Effector memory CD8-positive, alpha-beta T cell (primary cell): Measurements from ENCODE around the gene FGF16.

Experiments
- ATAC-seq: fragments of 150-1000 bp; cut with Tn5 transposase; replicated peaks from 2 replicates; pipeline ENCODE4 v1.10.0; 2021; ENCODE audit warnings: mild to moderate bottlenecking, moderate library complexity
- DNase-seq, 3 experiments: peaks; one replicate each; pipeline ENCODE4 v3.0.0; 2021
- H3K27ac Mint-ChIP-seq, 2 donors: one replicate each; pipeline ENCODE4 v1.8.0; 2022; ENCODE audit warnings: mild to moderate bottlenecking in 2 of 2, mixed read lengths in 2 of 2, moderate library complexity in 2 of 2
- H3K27me3 Mint-ChIP-seq, 2 donors: one replicate each; pipeline ENCODE4 v1.8.0; 2022; ENCODE audit warnings: mixed read lengths in 2 of 2
- H3K36me3 Mint-ChIP-seq: one replicate; pipeline ENCODE4 v1.8.0; 2022; ENCODE audit warnings: mild to moderate bottlenecking, moderate library complexity, mixed read lengths; ENCODE audit not compliant: insufficient read depth
- H3K4me1 Mint-ChIP-seq, 2 donors: one replicate each; pipeline ENCODE4 v1.8.0; 2022; ENCODE audit warnings: low read depth in 2 of 2, mixed read lengths in 2 of 2
- H3K4me3 Mint-ChIP-seq, 2 donors: one replicate each; pipeline ENCODE4 v1.8.0; 2022; ENCODE audit warnings: mild to moderate bottlenecking in 2 of 2, mixed read lengths in 2 of 2, moderate library complexity in 2 of 2
- H3K9me3 Mint-ChIP-seq, 2 donors: one replicate each; pipeline ENCODE4 v1.8.0; 2022; ENCODE audit warnings: mixed read lengths in 2 of 2

FGF16 gene

GRCh38 chrX:77434962-77435361, 12.2 kb upstream of the FGF16 start:
- H3K4me3 Mint-ChIP-seq, result no peak overlapping the region
- no peaks in the 10 kb centered on the region for H3K4me1 Mint-ChIP-seq
- no peaks in the 10 kb centered on the region for H3K36me3 Mint-ChIP-seq
- H3K27ac Mint-ChIP-seq, result no peak overlapping the region
- H3K9me3 Mint-ChIP-seq, result no peaks in the 10 kb centered on the region
- no peaks in the 10 kb centered on the region for H3K27me3 Mint-ChIP-seq
- ATAC-seq (no peak), DNase-seq (no peak)

DNA sequence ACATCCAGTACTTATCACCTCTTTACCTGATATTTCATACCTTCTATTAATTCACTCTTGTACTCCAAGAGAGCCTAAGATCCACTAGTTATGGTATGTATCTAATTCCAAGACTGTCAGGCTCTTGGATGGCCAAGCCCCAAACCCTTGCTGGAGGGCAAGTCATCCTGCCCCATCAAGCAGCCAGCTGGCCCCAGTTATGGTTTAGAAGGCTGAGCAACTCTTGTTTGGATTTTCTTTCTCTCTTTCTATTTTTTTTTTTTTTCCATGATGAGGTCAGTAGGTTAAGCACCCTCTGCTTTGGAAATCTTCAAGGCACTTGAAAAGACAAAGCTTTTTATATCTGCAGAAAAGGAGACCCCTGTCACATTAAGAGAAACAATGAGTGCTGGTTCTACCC, 10.9 kb upstream of the FGF16 start:
- no peaks in the 10 kb centered on the region for H3K9me3 Mint-ChIP-seq
- no peak overlapping the region for H3K4me3 Mint-ChIP-seq
- no peaks in the 10 kb centered on the region for H3K27me3 Mint-ChIP-seq
- H3K4me1 Mint-ChIP-seq, result no peaks in the 10 kb centered on the region
- no peak overlapping the region for H3K27ac Mint-ChIP-seq
- ATAC-seq (no peak), DNase-seq (no peak)
- H3K36me3 Mint-ChIP-seq, result no peaks in the 10 kb centered on the region

DNA sequence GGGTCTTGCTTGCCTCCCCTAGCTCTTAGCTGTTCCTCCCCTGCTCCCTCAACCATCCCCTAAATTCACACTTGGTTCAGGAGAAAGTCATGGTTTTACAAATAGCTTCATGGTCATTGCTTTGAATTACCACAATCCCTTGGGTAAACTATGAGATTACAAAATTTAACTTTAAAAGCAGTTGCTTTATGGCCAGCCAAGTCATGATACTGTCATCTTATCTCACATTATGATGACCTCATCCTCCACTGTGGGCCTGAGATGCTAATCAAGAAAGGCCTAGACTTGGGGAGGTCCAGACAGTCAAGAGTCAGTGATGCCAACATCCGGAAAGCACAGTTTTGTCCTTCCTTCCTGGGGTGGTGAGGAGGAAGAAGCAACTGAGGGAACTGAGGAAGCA, 10.5 kb upstream of the FGF16 start:
- ATAC-seq (no peak), DNase-seq (no peak)
- no peaks in the 10 kb centered on the region for H3K9me3 Mint-ChIP-seq
- H3K27me3 Mint-ChIP-seq, result no peaks in the 10 kb centered on the region
- H3K27ac Mint-ChIP-seq, result no peak overlapping the region
- H3K4me1 Mint-ChIP-seq, result no peaks in the 10 kb centered on the region
- no peak overlapping the region for H3K4me3 Mint-ChIP-seq
- H3K36me3 Mint-ChIP-seq, result no peaks in the 10 kb centered on the region

GRCh38 chrX:77440330-77440729, 6.9 kb upstream of the FGF16 start:
- H3K9me3 Mint-ChIP-seq, result no peaks in the 10 kb centered on the region
- H3K27ac Mint-ChIP-seq, result no peak overlapping the region
- H3K4me3 Mint-ChIP-seq, result no peak overlapping the region
- H3K27me3 Mint-ChIP-seq, result peaks cover 11 to 19% of the 10 kb centered on the region in 2 donors
- no peaks in the 10 kb centered on the region for H3K4me1 Mint-ChIP-seq
- ATAC-seq (no peak), DNase-seq (no peak)
- no peaks in the 10 kb centered on the region for H3K36me3 Mint-ChIP-seq

DNA sequence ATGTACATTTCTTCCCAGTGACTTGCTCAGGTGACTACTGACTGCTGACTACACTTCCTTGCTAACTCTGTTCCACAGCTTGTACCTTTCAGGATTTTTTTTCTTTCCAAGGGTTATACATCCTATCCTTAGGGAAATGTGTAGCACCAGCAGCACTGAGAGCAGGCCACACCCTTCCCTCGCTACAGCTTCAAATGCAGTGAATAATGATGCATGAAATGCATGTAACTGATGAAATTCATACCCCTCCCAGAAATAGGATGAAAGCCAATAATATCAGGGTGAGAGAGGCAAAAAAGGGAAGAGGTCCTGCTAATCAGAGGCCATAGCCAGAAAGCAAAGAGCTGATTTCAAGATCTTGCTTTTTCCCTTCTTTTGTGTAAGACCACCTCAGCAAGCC, 6.2 kb upstream of the FGF16 start:
- Mint-ChIP-seq H3K36me3 (no peaks in the 10 kb centered on the region), H3K4me1 (no peaks in the 10 kb centered on the region), H3K4me3 (no peak overlapping the region)

DNA sequence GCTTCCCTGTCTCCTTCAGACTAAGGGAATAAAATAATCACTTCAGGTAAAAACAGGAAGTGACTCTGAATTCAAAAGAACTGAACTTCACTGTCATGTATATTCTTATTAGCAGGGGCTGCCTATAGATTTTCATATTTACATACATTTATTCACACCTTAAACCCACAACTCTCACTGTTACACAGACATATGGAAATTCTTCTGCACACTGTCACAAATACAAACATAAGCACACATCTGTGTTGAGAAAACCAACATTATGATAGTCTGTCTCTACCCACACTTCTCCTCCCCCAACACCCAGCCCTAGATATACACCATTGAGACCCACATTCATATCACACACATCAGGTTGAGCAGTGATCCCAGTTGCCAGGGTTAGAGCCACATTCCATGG, 5.7 kb upstream of the FGF16 start:
- Mint-ChIP-seq H3K36me3 (no peaks in the 10 kb centered on the region), H3K4me1 (peaks cover 0 to 4% of the 10 kb centered on the region in 2 donors), H3K27ac (no peak overlapping the region), H3K4me3 (no peak overlapping the region), H3K9me3 (no peaks in the 10 kb centered on the region), H3K27me3 (peaks cover 20 to 30% of the 10 kb centered on the region in 2 donors)
- ATAC-seq (no peak), DNase-seq (no peak)

More for the DNA sequence above, 6.2 kb upstream of the FGF16 start:
- ATAC-seq, result no peak
- Mint-ChIP-seq H3K27ac (no peak overlapping the region), H3K27me3 (peaks cover 16 to 26% of the 10 kb centered on the region in 2 donors), H3K9me3 (no peaks in the 10 kb centered on the region)
- DNase-seq, result no peak

- peaks cover 4 to 7% of the 10 kb centered on the region in 2 donors for H3K4me1 Mint-ChIP-seq
- H3K9me3 Mint-ChIP-seq, result no peaks in the 10 kb centered on the region
- no peaks in the 10 kb centered on the region for H3K36me3 Mint-ChIP-seq
- no peak overlapping the region for H3K4me3 Mint-ChIP-seq
- H3K27me3 Mint-ChIP-seq, result peaks cover 27 to 36% of the 10 kb centered on the region in 2 donors
- DNase-seq (no peak), ATAC-seq (no peak)
- no peak overlapping the region for H3K27ac Mint-ChIP-seq
These were observed 4.5 kb upstream of the FGF16 start for GRCh38 chrX:77442728-77443127.

DNA sequence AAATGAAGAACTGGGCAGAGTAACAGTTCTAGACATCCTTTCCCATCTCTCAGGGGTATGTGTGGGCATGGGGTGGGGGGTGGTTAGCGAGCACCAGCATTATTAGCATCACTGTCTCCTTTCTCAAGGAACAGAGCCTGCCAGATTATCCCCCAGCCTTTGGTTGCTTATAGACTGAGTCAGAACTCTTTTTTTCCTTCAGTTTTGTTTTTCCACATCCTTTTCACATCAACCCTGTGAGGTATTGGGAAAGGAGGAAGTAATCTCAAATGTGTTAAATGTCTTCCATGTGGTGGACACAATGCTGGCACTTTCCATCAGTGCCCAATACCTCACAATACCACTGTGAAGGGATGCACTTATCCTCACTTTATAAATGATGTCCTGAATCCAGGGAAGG, 3.1 kb upstream of the FGF16 start:
- Mint-ChIP-seq H3K27me3 (peaks cover 27 to 44% of the 10 kb centered on the region in 2 donors), H3K27ac (no peak overlapping the region), H3K36me3 (no peaks in the 10 kb centered on the region), H3K9me3 (no peaks in the 10 kb centered on the region), H3K4me1 (peaks cover 5 to 7% of the 10 kb centered on the region in 2 donors), H3K4me3 (no peak overlapping the region)
- ATAC-seq (no peak), DNase-seq (no peak)

DNA sequence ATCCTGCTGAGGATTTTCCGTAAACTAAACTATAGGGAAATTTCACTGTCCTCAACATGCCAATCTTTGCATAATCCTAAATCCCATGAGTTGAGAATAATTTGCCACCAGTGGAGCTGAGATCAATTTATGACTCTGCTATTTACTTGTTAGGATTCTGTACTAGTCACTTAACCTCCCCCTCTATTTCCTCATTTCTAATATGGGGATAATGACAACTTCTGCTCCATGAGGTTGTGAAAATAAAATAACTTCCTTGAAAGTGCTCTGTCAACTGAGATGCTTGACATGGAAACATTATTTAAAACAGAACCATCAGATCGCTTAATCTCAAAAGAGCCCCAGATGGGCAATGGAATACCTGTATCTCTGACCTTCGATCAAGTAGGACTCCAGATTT, 2.6 kb upstream of the FGF16 start:
- no peak for DNase-seq
- H3K4me3 Mint-ChIP-seq, result no peak overlapping the region
- peaks cover 27 to 47% of the 10 kb centered on the region in 2 donors for H3K27me3 Mint-ChIP-seq
- H3K9me3 Mint-ChIP-seq, result no peaks in the 10 kb centered on the region
- no peak for ATAC-seq
- no peaks in the 10 kb centered on the region for H3K36me3 Mint-ChIP-seq
- H3K4me1 Mint-ChIP-seq, result peaks cover 5 to 7% of the 10 kb centered on the region in 2 donors
- no peak overlapping the region for H3K27ac Mint-ChIP-seq

- H3K9me3 Mint-ChIP-seq, result no peaks in the 10 kb centered on the region
- DNase-seq (no peak), ATAC-seq (no peak)
- peaks cover 5 to 7% of the 10 kb centered on the region in 2 donors for H3K4me1 Mint-ChIP-seq
- H3K27me3 Mint-ChIP-seq, result peaks cover 27 to 47% of the 10 kb centered on the region in 2 donors
- no peak overlapping the region for H3K27ac Mint-ChIP-seq
- peak overlapping the region; percentile 72 to 80 for H3K4me3 Mint-ChIP-seq
- no peaks in the 10 kb centered on the region for H3K36me3 Mint-ChIP-seq
These were observed 1.1 kb upstream of the FGF16 start for GRCh38 chrX:77446029-77446585.

DNA sequence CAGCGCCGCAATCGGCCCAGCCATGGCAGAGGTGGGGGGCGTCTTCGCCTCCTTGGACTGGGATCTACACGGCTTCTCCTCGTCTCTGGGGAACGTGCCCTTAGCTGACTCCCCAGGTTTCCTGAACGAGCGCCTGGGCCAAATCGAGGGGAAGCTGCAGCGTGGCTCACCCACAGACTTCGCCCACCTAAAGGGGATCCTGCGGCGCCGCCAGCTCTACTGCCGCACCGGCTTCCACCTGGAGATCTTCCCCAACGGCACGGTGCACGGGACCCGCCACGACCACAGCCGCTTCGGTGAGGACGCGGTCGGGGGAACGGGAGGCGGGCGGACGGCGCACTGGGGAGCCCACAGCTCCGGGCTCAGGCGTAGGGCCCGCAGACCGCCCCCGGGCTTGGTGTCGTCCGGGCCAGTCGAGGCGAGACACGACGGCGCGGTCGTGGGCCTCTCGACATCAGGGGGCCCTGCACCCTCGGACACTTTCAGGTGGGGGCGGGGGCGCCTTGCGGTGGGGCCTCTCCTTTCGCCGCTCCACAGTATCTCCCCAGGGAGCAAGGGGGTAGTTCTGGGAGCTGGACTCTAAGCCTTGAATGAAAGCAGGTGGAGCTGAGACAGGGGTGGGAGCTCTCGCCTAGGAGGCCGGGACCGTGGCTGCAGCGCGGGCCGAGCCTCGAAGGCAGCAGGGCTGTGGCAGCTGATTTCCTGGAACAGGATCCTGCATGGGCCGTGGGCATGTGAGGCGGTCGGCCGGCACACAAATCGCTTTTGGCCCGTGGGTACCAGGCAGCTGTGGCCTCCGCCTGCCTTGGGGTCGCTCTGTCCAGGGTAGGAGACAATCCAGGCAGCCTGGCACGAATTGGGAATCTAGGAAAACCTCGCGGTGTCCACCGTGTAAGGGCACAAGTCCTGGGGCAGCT, 722 bp downstream of the FGF16 start:
- Mint-ChIP-seq H3K4me3 (peak overlapping the region in 1 of 2 donors; percentile 80), H3K36me3 (no peaks in the 10 kb centered on the region), H3K27me3 (peaks cover 27 to 44% of the 10 kb centered on the region in 2 donors), H3K4me1 (peaks cover 5 to 7% of the 10 kb centered on the region in 2 donors), H3K27ac (no peak overlapping the region), H3K9me3 (no peaks in the 10 kb centered on the region)
- ATAC-seq, result no peak
- no peak for DNase-seq

DNA sequence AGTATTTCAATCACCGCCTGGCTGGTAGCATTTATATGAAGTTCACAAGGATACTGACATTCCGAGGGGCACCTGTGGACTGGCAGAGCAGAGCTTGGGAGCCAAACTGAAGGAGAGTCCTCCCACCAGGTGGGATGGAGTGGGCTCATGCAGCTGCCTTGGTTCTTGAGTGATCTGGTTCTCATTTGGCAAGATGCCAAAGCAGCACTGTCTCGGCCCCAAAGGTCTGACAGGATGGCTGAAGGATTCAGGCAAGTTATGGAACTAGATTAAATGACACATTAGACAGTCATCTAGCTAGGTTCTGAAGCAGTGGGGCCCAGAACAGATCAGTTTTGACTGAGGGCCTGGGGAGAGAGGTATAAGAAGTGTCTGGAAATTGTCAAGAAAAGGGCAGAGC, 3.2 kb downstream of the FGF16 start:
- Mint-ChIP-seq H3K27ac (no peak overlapping the region), H3K36me3 (no peaks in the 10 kb centered on the region), H3K27me3 (peaks cover 15 to 28% of the 10 kb centered on the region in 2 donors), H3K4me3 (no peak overlapping the region), H3K4me1 (peaks cover 5 to 7% of the 10 kb centered on the region in 2 donors), H3K9me3 (no peaks in the 10 kb centered on the region)
- no peak for ATAC-seq
- DNase-seq, result no peak

GRCh38 chrX:77450996-77451395, 3.8 kb downstream of the FGF16 start:
- H3K9me3 Mint-ChIP-seq, result no peaks in the 10 kb centered on the region
- ATAC-seq (no peak), DNase-seq (no peak)
- no peak overlapping the region for H3K4me3 Mint-ChIP-seq
- peaks cover 11 to 22% of the 10 kb centered on the region in 2 donors for H3K27me3 Mint-ChIP-seq
- H3K36me3 Mint-ChIP-seq, result no peaks in the 10 kb centered on the region
- no peak overlapping the region for H3K27ac Mint-ChIP-seq
- H3K4me1 Mint-ChIP-seq, result peaks cover 5 to 7% of the 10 kb centered on the region in 2 donors

DNA sequence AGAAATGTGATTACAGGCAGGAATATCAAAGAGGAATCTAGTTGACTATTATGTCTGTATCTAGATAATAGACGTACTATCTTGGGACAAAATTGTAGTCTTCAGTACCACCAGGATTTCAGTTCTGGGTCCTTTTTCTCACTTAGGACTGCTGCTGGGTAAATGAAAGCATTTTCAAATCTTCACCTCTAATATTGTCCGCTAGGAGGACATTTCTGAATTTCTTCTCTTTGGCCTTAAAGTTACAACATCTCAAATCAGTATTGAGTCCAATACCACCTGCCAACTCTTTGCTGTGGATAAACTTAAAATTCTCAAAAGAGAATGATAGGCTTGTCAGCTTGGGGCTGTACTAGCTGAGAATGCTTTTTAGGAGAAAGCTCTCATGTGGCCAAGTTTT, 6.0 kb downstream of the FGF16 start:
- H3K27ac Mint-ChIP-seq, result no peak overlapping the region
- H3K9me3 Mint-ChIP-seq, result no peaks in the 10 kb centered on the region
- H3K27me3 Mint-ChIP-seq, result peaks cover 0 to 11% of the 10 kb centered on the region in 2 donors
- no peak for ATAC-seq
- H3K36me3 Mint-ChIP-seq, result no peaks in the 10 kb centered on the region
- H3K4me3 Mint-ChIP-seq, result no peak overlapping the region
- DNase-seq, result no peak
- peaks cover 0 to 2% of the 10 kb centered on the region in 2 donors for H3K4me1 Mint-ChIP-seq
